Measurements from ENCODE around the gene ITPKA.

Gene ITPKA

GRCh38 chr15:41492597-41493204 is 973 bp upstream of the ITPKA start:
- Histone ChIP-seq H3K27me3 (ENCODE audit: insufficient read depth, low read length) (peaks cover 77% of the 10 kb centered on the region), H3K4me1 (ENCODE audit: insufficient read depth, low read length) (no peaks in the 10 kb centered on the region; the same call in 1 of the 2 replicates), H3K4me3 (ENCODE audit: low read length) (peak overlapping the region; percentile 66), H3K9me3 (ENCODE audit: insufficient read depth, low read depth, low read length) (no peaks in the 10 kb centered on the region), H3K36me3 (ENCODE audit: insufficient read depth, low read depth, low read length) (no peaks in the 10 kb centered on the region), H3K9ac (ENCODE audit: low read depth, low read length) (peak overlapping the region; percentile 2; the same call in 1 of the 2 replicates), H3K27ac (ENCODE audit: low read length) (no peak overlapping the region)

- Histone ChIP-seq H3K36me3 (ENCODE audit: insufficient read depth, low read depth, low read length) (no peaks in the 10 kb centered on the region), H3K9me3 (ENCODE audit: insufficient read depth, low read depth, low read length) (no peaks in the 10 kb centered on the region), H3K9ac (ENCODE audit: low read depth, low read length) (no peak overlapping the region), H3K4me1 (ENCODE audit: insufficient read depth, low read length) (no peaks in the 10 kb centered on the region; the same call in 1 of the 2 replicates), H3K4me3 (ENCODE audit: low read length) (peak overlapping the region; percentile 49; the same call in 1 of the 2 replicates), H3K27ac (ENCODE audit: low read length) (no peak overlapping the region), H3K27me3 (ENCODE audit: insufficient read depth, low read length) (peaks cover 88% of the 10 kb centered on the region)
These were observed 172 bp downstream of the ITPKA start for GRCh38 chr15:41493902-41494189.

- Histone ChIP-seq H3K27me3 (ENCODE audit: insufficient read depth, low read length) (peaks cover 93% of the 10 kb centered on the region), H3K9ac (ENCODE audit: low read depth, low read length) (no peak overlapping the region), H3K27ac (ENCODE audit: low read length) (no peak overlapping the region), H3K4me1 (ENCODE audit: insufficient read depth, low read length) (no peaks in the 10 kb centered on the region; the same call in 1 of the 2 replicates), H3K9me3 (ENCODE audit: insufficient read depth, low read depth, low read length) (no peaks in the 10 kb centered on the region), H3K4me3 (ENCODE audit: low read length) (peak overlapping the region; percentile 49; the same call in 1 of the 2 replicates), H3K36me3 (ENCODE audit: insufficient read depth, low read depth, low read length) (no peaks in the 10 kb centered on the region)
These were observed 682 bp downstream of the ITPKA start for GRCh38 chr15:41494190-41494921.

- Histone ChIP-seq H3K9ac (ENCODE audit: low read depth, low read length) (no peak overlapping the region), H3K9me3 (ENCODE audit: insufficient read depth, low read depth, low read length) (no peaks in the 10 kb centered on the region)
These were observed 1.5 kb downstream of the ITPKA start for GRCh38 chr15:41494922-41495735.

GRCh38 chr15:41495736-41496599 is 2.3 kb downstream of the ITPKA start:
- Histone ChIP-seq H3K9ac (ENCODE audit: low read depth, low read length) (no peak overlapping the region), H3K27me3 (ENCODE audit: insufficient read depth, low read length) (peaks cover 100% of the 10 kb centered on the region), H3K36me3 (ENCODE audit: insufficient read depth, low read depth, low read length) (no peaks in the 10 kb centered on the region), H3K27ac (ENCODE audit: low read length) (no peak overlapping the region), H3K9me3 (ENCODE audit: insufficient read depth, low read depth, low read length) (no peaks in the 10 kb centered on the region), H3K4me1 (ENCODE audit: insufficient read depth, low read length) (no peaks in the 10 kb centered on the region; the same call in 1 of the 2 replicates), H3K4me3 (ENCODE audit: low read length) (peak overlapping the region; percentile 49; the same call in 1 of the 2 replicates)

More at GRCh38 chr15:41494922-41495735, 1.5 kb downstream of the ITPKA start:
- peaks cover 100% of the 10 kb centered on the region for H3K27me3 ChIP-seq (ENCODE audit: insufficient read depth, low read length)
- no peaks in the 10 kb centered on the region; the same call in 1 of the 2 replicates for H3K4me1 ChIP-seq (ENCODE audit: insufficient read depth, low read length)
- no peak overlapping the region for H3K27ac ChIP-seq (ENCODE audit: low read length)
- peak overlapping the region; percentile 49; the same call in 1 of the 2 replicates for H3K4me3 ChIP-seq (ENCODE audit: low read length)
- H3K36me3 ChIP-seq (ENCODE audit: insufficient read depth, low read depth, low read length): no peaks in the 10 kb centered on the region

- H3K27ac ChIP-seq (ENCODE audit: low read length): no peak overlapping the region
- no peak overlapping the region for H3K9ac ChIP-seq (ENCODE audit: low read depth, low read length)
- no peaks in the 10 kb centered on the region for H3K9me3 ChIP-seq (ENCODE audit: insufficient read depth, low read depth, low read length)
- no peaks in the 10 kb centered on the region for H3K36me3 ChIP-seq (ENCODE audit: insufficient read depth, low read depth, low read length)
- no peaks in the 10 kb centered on the region for H3K4me1 ChIP-seq (ENCODE audit: insufficient read depth, low read length)
- H3K27me3 ChIP-seq (ENCODE audit: insufficient read depth, low read length): peaks cover 100% of the 10 kb centered on the region
- no peak overlapping the region for H3K4me3 ChIP-seq (ENCODE audit: low read length)
These were observed 5.0 kb downstream of the ITPKA start for GRCh38 chr15:41498657-41499056.

GRCh38 chr15:41499109-41499851 is 5.6 kb downstream of the ITPKA start:
- Histone ChIP-seq H3K36me3 (ENCODE audit: insufficient read depth, low read depth, low read length) (no peaks in the 10 kb centered on the region), H3K4me1 (ENCODE audit: insufficient read depth, low read length) (no peaks in the 10 kb centered on the region), H3K9me3 (ENCODE audit: insufficient read depth, low read depth, low read length) (no peaks in the 10 kb centered on the region), H3K4me3 (ENCODE audit: low read length) (no peak overlapping the region), H3K9ac (ENCODE audit: low read depth, low read length) (no peak overlapping the region), H3K27ac (ENCODE audit: low read length) (no peak overlapping the region), H3K27me3 (ENCODE audit: insufficient read depth, low read length) (peaks cover 100% of the 10 kb centered on the region)

GRCh38 chr15:41501191-41501917 is 7.7 kb downstream of the ITPKA start:
- Histone ChIP-seq H3K4me3 (ENCODE audit: low read length) (peak overlapping the region; percentile 54), H3K4me1 (ENCODE audit: insufficient read depth, low read length) (no peaks in the 10 kb centered on the region)

GRCh38 chr15:41501931-41502794 is 8.5 kb downstream of the ITPKA start:
- Histone ChIP-seq H3K36me3 (ENCODE audit: insufficient read depth, low read depth, low read length) (no peaks in the 10 kb centered on the region), H3K27me3 (ENCODE audit: insufficient read depth, low read length) (peaks cover 98% of the 10 kb centered on the region), H3K4me3 (ENCODE audit: low read length) (peak overlapping the region; percentile 54), H3K9me3 (ENCODE audit: insufficient read depth, low read depth, low read length) (no peaks in the 10 kb centered on the region), H3K27ac (ENCODE audit: low read length) (no peak overlapping the region), H3K4me1 (ENCODE audit: insufficient read depth, low read length) (no peaks in the 10 kb centered on the region), H3K9ac (ENCODE audit: low read depth, low read length) (no peak overlapping the region)

More at GRCh38 chr15:41501191-41501917, 7.7 kb downstream of the ITPKA start:
- no peaks in the 10 kb centered on the region for H3K9me3 ChIP-seq (ENCODE audit: insufficient read depth, low read depth, low read length)
- peaks cover 100% of the 10 kb centered on the region for H3K27me3 ChIP-seq (ENCODE audit: insufficient read depth, low read length)
- H3K9ac ChIP-seq (ENCODE audit: low read depth, low read length): no peak overlapping the region
- no peak overlapping the region for H3K27ac ChIP-seq (ENCODE audit: low read length)
- H3K36me3 ChIP-seq (ENCODE audit: insufficient read depth, low read depth, low read length): no peaks in the 10 kb centered on the region

All from iPS-20b (cell line).